Lower lobe of right lung (tissue), 2 donors: Measurements from ENCODE around the gene SLC35A2. TPM values are rescaled to one million over a fixed set of nuclear protein-coding genes. Genes with fewer than 3 reads are reported as not detected.
"Not testable (repeated sequence)": the region's sequence is repeated elsewhere in the genome, so short reads cannot be mapped to it uniquely, and the experiment has no call there.

Experiments used
- ATAC-seq, 2 donors: fragments of 200-7000 bp; cut with Tn5 transposase; one replicate each; pipeline ENCODE4 v1.9.1; 2020 to 2022; ENCODE audit warnings: mild to moderate bottlenecking in 2 of 2, moderate library complexity in 2 of 2
- DNase-seq: peaks from one replicate; pipeline ENCODE4 v3.0.0-alpha.2; 2020
- H3K27ac ChIP-seq: fragments of 200-600 bp; one replicate; pipeline ENCODE4 v1.8.0; 2022
- H3K27me3 ChIP-seq: fragments of 200-600 bp; one replicate; pipeline ENCODE4 v1.8.0; 2022; ENCODE audit warnings: low read depth
- H3K36me3 ChIP-seq: fragments of 200-600 bp; one replicate; pipeline ENCODE4 v1.8.0; 2022; ENCODE audit warnings: mild to moderate bottlenecking
- H3K4me1 ChIP-seq: fragments of 200-600 bp; one replicate; pipeline ENCODE4 v1.8.0; 2022
- H3K4me3 ChIP-seq: fragments of 200-600 bp; one replicate; pipeline ENCODE4 v1.8.0; 2022; ENCODE audit warnings: mild to moderate bottlenecking
- H3K9me3 ChIP-seq: fragments of 200-600 bp; one replicate; pipeline ENCODE4 v1.8.0; 2022
- CTCF ChIP-seq: fragments of 200-600 bp; IDR thresholded peaks from one replicate; pipeline ENCODE4 v1.8.0; 2022; ENCODE audit warnings: antibody characterized with exemption, mild to moderate bottlenecking
- intact Hi-C: fragments of 100-400 bp; cut with DNase I; formaldehyde crosslinking; loops from one replicate; pipeline ENCODE4 v1.11.0; 2022
- total RNA-seq: library from RNA; stranded (reverse); fragmentation: NEBNext Ultra II Directional; extraction: Animal tissue kit (Norgen Biotek cat#: 25700); gene quantifications from one replicate; pipeline ENCODE4 v1.2.1, GENCODE V29; 2021
- donor health status: DM: no; HTN: yes; CAD: no; lungs with severe emphysema.

SLC35A2 gene
- total RNA-seq, 1 donor from 2014 or later = 21.3 TPM

DNA sequence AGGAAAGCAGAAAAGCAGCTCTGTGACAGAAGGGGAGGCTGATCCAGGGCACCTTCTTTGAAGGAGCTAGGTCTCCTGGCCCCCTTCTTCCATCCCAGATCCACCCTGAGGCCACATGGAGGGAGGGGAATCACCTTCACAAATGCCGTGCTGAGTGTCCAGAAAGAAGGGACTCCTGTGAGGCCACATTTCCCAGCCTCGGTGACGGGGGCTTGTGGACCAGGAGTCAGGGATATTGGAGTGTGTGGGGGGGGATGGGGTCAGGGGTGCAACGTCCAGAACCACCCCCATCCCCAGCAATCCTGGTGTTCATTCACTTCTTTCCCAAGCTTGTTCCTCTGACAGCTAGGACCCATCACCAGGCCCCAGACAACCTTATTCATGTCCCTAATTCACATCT lies 18.6 kb downstream of the SLC35A2 start:
- DNase-seq (no peak), ATAC-seq (no peak)
- H3K27me3 ChIP-seq = no peaks in the 10 kb centered on the region
- peaks cover 16% of the 10 kb centered on the region for H3K4me1 ChIP-seq
- no peak overlapping the region for H3K27ac ChIP-seq
- H3K4me3 ChIP-seq = no peak overlapping the region
- peaks cover 7% of the 10 kb centered on the region for H3K36me3 ChIP-seq
- no peaks in the 10 kb centered on the region for H3K9me3 ChIP-seq
- intact Hi-C loops = no loop called here
- TF ChIP-seq CTCF = no peak

GRCh38 chrX:48891402-48892288 lies 19.8 kb downstream of the SLC35A2 start:
- DNase-seq (peak; percentile 91), ATAC-seq (peak; percentile 95 to 97)
- H3K36me3 ChIP-seq = peaks cover 7% of the 10 kb centered on the region
- peak overlapping the region; percentile 62 for H3K4me3 ChIP-seq
- intact Hi-C loops = no loop called here
- H3K27ac ChIP-seq = peak overlapping the region; percentile 68
- peak; percentile 51 for TF ChIP-seq CTCF
- no peaks in the 10 kb centered on the region for H3K9me3 ChIP-seq
- H3K27me3 ChIP-seq = no peaks in the 10 kb centered on the region
- peaks cover 16% of the 10 kb centered on the region for H3K4me1 ChIP-seq

DNA sequence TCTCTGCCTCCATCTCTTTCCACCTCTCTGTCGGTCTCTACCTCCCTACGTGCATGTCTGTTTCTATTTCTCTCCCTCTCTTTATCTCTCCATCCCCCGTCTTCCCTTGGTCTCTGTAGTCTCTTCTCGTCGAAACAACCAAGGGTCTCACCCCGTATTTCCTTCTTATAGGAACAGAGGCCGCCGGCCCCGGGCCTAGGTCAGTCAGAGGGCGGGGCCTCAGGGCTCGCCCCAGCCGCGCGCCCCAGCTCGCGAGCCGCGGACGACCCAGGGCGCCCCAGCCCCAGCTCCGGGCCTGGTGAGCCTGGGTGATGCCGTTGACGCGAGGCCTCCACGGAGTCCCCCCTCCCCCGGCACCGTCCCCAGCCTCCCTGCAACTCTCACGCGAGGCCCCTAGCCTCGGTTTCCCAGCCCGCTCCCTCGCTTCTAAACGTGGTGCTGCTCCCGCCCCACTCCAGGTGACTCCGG lies 20.5 kb downstream of the SLC35A2 start:
- Histone ChIP-seq H3K27me3 (no peaks in the 10 kb centered on the region), H3K4me3 (peak overlapping the region; percentile 62), H3K27ac (peak overlapping the region; percentile 68), H3K36me3 (peaks cover 7% of the 10 kb centered on the region), H3K4me1 (peaks cover 11% of the 10 kb centered on the region), H3K9me3 (no peaks in the 10 kb centered on the region)
- TF ChIP-seq CTCF = no peak
- DNase-seq = peak; percentile 47
- ATAC-seq = peak; percentile 75 to 77
- intact Hi-C loops = no loop called here

DNA sequence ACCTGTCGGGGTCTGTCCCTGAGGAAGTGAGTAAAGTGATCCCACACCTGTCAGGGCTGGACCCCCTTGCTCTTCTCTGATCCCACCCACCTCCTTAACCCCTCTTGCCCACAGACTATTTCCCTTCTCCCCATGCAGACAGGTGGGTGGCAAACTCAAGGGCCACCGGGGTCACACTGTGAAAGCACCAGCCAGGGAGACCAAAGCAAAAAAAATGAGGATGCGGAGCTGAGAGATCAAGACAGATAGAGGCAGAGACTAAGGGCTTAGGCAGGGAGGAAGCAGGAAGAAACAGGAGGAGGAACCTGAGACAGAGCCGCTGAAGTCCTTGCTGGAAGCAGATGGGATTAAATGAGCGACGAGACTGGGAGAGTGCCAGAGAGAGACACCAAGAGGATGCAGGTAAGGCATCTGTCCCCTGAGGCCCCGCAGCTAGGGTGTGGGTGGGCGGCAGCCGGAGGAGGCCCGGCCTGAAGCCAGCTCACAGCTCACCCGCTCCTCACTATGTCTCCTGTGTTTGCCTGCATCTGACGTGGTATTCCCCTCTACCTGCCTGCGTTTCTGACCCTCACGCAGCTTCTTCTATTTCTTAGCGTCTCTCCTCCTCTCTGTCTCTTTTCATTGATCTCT lies 21.0 kb downstream of the SLC35A2 start:
- peaks cover 11% of the 10 kb centered on the region for H3K4me1 ChIP-seq
- no peaks in the 10 kb centered on the region for H3K9me3 ChIP-seq
- TF ChIP-seq CTCF = no peak
- H3K27ac ChIP-seq = no peak overlapping the region
- H3K4me3 ChIP-seq = peak overlapping the region; percentile 62
- intact Hi-C loops = no loop called here
- no peaks in the 10 kb centered on the region for H3K27me3 ChIP-seq
- no peak for DNase-seq
- ATAC-seq = no peak
- peaks cover 7% of the 10 kb centered on the region for H3K36me3 ChIP-seq

DNA sequence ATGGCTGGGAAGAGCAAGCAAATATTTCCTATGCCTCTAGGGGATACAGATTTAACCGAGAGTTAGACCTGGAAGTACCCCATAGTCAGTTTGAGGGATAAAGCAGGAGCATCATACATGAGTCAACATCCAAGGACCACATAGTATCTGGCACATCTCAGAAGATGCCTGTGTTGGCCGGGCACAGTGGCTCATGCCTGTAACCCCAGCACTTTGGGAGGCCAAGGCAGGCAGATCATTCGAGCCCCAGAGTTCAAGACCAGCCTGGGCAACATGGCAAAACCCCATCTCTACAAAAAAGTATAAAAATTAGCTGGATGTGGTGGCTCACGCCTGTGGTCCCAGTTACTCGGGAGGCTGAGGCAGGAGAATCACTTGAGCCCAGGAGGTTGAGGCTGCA lies 24.9 kb downstream of the SLC35A2 start:
- H3K36me3 ChIP-seq, H3K4me3 ChIP-seq, DNase-seq, ATAC-seq, H3K4me1 ChIP-seq, H3K27me3 ChIP-seq, H3K27ac ChIP-seq, H3K9me3 ChIP-seq, intact Hi-C loops: not testable (repeated sequence)

DNA sequence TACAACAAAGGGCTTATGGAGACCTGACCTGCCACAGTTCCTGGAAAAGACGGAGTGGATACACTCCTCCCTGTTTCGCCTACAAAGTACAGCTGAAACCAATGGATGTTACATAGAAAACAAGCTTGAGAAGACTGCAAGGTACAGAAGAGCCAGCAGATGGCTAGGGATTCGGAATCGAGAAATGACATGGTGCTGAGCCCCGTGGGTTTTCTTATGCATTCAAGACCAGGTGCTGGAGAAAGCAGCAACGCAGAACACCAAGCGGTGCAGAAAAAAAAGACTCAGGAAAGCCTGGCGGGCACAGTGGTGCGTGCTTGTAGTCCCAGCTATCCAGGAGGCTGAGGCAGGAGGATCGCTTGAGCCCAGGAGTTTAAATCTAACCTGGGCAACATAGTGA lies 27.7 kb downstream of the SLC35A2 start:
- no peaks in the 10 kb centered on the region for H3K4me1 ChIP-seq
- no peak overlapping the region for H3K27ac ChIP-seq
- no peaks in the 10 kb centered on the region for H3K27me3 ChIP-seq
- H3K4me3 ChIP-seq = no peak overlapping the region
- TF ChIP-seq CTCF = no peak
- no peaks in the 10 kb centered on the region for H3K36me3 ChIP-seq
- no peaks in the 10 kb centered on the region for H3K9me3 ChIP-seq
- DNase-seq = no peak
- intact Hi-C loops = no loop called here
- no peak for ATAC-seq

DNA sequence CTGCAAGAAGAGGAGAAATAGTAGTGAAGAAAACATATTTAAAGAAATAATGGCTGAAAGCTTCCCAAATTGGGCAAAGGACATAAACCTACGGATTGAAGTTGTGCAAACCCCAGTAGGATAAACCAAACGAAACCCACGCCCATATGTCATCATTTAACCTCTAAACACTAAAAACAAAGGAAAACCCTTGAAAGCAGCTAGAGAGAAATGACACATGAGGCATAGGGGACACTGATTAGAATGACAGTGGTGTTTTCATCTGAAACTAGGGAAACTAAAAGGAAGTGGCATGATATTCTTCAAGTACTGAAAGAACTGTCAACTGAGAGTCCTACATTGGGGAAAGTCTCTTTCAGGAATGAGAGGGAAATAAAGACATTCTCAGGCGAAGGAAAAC lies 34.5 kb downstream of the SLC35A2 start:
- H3K27ac ChIP-seq, H3K27me3 ChIP-seq, H3K4me3 ChIP-seq, intact Hi-C loops, DNase-seq, H3K36me3 ChIP-seq, H3K9me3 ChIP-seq, H3K4me1 ChIP-seq: not testable (repeated sequence)
- ATAC-seq = peak in 1 of 2 donors; percentile 14

DNA sequence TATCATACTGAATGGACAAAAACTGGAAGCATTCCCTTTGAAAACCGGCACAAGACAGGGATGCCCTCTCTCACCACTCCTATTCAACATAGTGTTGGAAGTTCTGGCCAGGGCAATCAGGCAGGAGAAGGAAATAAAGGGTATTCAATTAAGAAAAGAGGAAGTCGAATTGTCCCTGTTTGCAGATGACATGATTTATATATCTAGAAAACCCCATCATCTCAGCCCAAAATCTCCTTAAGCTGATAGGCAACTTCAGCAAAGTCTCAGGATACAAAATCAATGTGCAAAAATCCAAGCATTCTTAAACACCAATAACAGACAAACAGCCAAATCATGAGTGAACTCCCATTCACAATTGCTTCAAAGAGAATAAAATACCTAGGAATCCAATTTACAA lies 39.4 kb downstream of the SLC35A2 start:
- H3K27me3 ChIP-seq, H3K4me1 ChIP-seq, H3K36me3 ChIP-seq, H3K9me3 ChIP-seq, H3K27ac ChIP-seq, ATAC-seq, intact Hi-C loops, DNase-seq, H3K4me3 ChIP-seq: not testable (repeated sequence)
